Type B pancreatic cell (in vitro differentiated cells): ENCODE data around the gene HSF2BP. TPM values are rescaled to one million over a fixed set of nuclear protein-coding genes. Genes with fewer than 3 reads are reported as not detected.
"Not testable (repeated sequence)": the region's sequence is repeated elsewhere in the genome, so short reads cannot be mapped to it uniquely, and the experiment has no call there.

Experiments
- DNase-seq: peaks from one replicate; pipeline ENCODE4 v3.0.0; 2021; ENCODE audit warnings: mixed read lengths; ENCODE audit not compliant: unreplicated experiment; ENCODE audit errors: extremely low spot score
- H3K27ac Mint-ChIP-seq: 2 replicates; pipeline ENCODE4 v1.8.0; 2021; ENCODE audit warnings: mild to moderate bottlenecking, mixed read lengths
- H3K27me3 Mint-ChIP-seq: 2 replicates; pipeline ENCODE4 v1.8.0; 2021; ENCODE audit warnings: mixed read lengths
- H3K36me3 Mint-ChIP-seq: 2 replicates; pipeline ENCODE4 v1.8.0; 2021; ENCODE audit warnings: mixed read lengths
- H3K4me1 Mint-ChIP-seq: one replicate; pipeline ENCODE4 v1.8.0; 2021; ENCODE audit warnings: mixed read lengths; ENCODE audit not compliant: unreplicated experiment
- H3K4me3 Mint-ChIP-seq: 2 replicates; pipeline ENCODE4 v1.8.0; 2021; ENCODE audit warnings: mild to moderate bottlenecking, mixed read lengths
- H3K9me3 Mint-ChIP-seq: 2 replicates; pipeline ENCODE4 v1.8.0; 2021; ENCODE audit warnings: mixed read lengths
- total RNA-seq: library from RNA; stranded (reverse); gene quantifications from 2 replicates; pipeline ENCODE4 v1.2.1, GENCODE V29; 2021; ENCODE audit warnings: low replicate concordance
- TF ChIP-seq, protein P1 (sequence below): fragments of 200-600 bp; sonication (generic); conservative IDR thresholded peaks from 2 replicates; pipeline ENCODE4 v1.5.0; 2021; ENCODE audit warnings: antibody characterized with exemption, mild to moderate bottlenecking

The HSF2BP gene
- total RNA-seq, 1 donor from 2014 or later: 1.3 TPM

- no peak for DNase-seq
- Mint-ChIP-seq H3K36me3 (peaks cover 25% of the 10 kb centered on the region), H3K27ac (no peak overlapping the region)
Measured at GRCh38 chr21:43684424-43684823, 25.1 kb upstream of the HSF2BP start.

GRCh38 chr21:43681650-43682049 lies 22.4 kb upstream of the HSF2BP start:
- H3K27ac Mint-ChIP-seq: no peak overlapping the region
- no peaks in the 10 kb centered on the region for H3K9me3 Mint-ChIP-seq
- DNase-seq: no peak
- peaks cover 39% of the 10 kb centered on the region for H3K36me3 Mint-ChIP-seq
- TF ChIP-seq, protein P1, sequence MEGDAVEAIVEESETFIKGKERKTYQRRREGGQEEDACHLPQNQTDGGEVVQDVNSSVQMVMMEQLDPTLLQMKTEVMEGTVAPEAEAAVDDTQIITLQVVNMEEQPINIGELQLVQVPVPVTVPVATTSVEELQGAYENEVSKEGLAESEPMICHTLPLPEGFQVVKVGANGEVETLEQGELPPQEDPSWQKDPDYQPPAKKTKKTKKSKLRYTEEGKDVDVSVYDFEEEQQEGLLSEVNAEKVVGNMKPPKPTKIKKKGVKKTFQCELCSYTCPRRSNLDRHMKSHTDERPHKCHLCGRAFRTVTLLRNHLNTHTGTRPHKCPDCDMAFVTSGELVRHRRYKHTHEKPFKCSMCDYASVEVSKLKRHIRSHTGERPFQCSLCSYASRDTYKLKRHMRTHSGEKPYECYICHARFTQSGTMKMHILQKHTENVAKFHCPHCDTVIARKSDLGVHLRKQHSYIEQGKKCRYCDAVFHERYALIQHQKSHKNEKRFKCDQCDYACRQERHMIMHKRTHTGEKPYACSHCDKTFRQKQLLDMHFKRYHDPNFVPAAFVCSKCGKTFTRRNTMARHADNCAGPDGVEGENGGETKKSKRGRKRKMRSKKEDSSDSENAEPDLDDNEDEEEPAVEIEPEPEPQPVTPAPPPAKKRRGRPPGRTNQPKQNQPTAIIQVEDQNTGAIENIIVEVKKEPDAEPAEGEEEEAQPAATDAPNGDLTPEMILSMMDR: no peak
- no peaks in the 10 kb centered on the region for H3K27me3 Mint-ChIP-seq
- no peaks in the 10 kb centered on the region for H3K4me1 Mint-ChIP-seq
- no peak overlapping the region for H3K4me3 Mint-ChIP-seq

More at GRCh38 chr21:43684424-43684823, 25.1 kb upstream of the HSF2BP start:
- Mint-ChIP-seq H3K4me1 (no peaks in the 10 kb centered on the region), H3K27me3 (no peaks in the 10 kb centered on the region), H3K4me3 (no peak overlapping the region), H3K9me3 (no peaks in the 10 kb centered on the region)
- TF ChIP-seq, protein P1: no peak

- not testable (repeated sequence) for H3K4me1 Mint-ChIP-seq, H3K27ac Mint-ChIP-seq, H3K27me3 Mint-ChIP-seq, H3K9me3 Mint-ChIP-seq, H3K4me3 Mint-ChIP-seq, DNase-seq
- H3K36me3 Mint-ChIP-seq: peaks cover 44% of the 10 kb centered on the region
Measured at GRCh38 chr21:43680421-43680820, 21.1 kb upstream of the HSF2BP start.

- Mint-ChIP-seq H3K36me3 (peaks cover 43% of the 10 kb centered on the region), H3K27ac (no peak overlapping the region), H3K27me3 (no peaks in the 10 kb centered on the region), H3K9me3 (no peaks in the 10 kb centered on the region), H3K4me3 (no peak overlapping the region), H3K4me1 (no peaks in the 10 kb centered on the region)
- TF ChIP-seq, protein P1: no peak
- DNase-seq: no peak
Measured at GRCh38 chr21:43679951-43680350, 20.7 kb upstream of the HSF2BP start.

GRCh38 chr21:43676391-43676790 lies 17.1 kb upstream of the HSF2BP start:
- TF ChIP-seq, protein P1: no peak
- Mint-ChIP-seq H3K27me3 (no peaks in the 10 kb centered on the region), H3K36me3 (peaks cover 39% of the 10 kb centered on the region), H3K4me1 (no peaks in the 10 kb centered on the region), H3K9me3 (no peaks in the 10 kb centered on the region), H3K27ac (no peak overlapping the region), H3K4me3 (no peak overlapping the region)
- no peak for DNase-seq

DNA sequence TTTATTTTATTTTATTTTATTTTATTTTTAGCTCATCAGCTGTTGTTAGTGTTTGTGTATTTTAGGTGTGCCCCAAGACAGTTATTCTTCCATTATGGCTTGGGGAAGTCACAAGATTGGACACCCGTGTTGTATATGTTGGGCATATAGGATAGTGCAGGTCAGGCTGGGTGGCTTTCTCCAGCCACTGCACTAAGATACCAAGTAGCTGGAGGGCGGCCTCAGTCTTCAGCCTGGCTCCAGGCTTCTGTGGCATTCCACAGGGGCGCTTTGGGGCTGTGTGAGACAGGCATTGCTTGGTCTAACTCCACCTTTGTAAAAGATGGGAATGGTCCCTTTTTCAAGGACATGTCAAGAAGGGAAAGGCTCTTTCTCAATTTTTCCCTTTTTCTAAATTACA lies 16.6 kb upstream of the HSF2BP start:
- TF ChIP-seq, protein P1: no peak
- no peak for DNase-seq
- Mint-ChIP-seq H3K36me3 (peaks cover 39% of the 10 kb centered on the region), H3K9me3 (no peaks in the 10 kb centered on the region), H3K27ac (no peak overlapping the region), H3K4me3 (no peak overlapping the region), H3K4me1 (no peaks in the 10 kb centered on the region), H3K27me3 (no peaks in the 10 kb centered on the region)
